ENCODE data around the gene SLC11A1.

SLC11A1 gene

GRCh38 chr2:218375212-218375611 lies 6.9 kb upstream of the SLC11A1 start:
- DNase-seq, result no peak
- Mint-ChIP-seq H3K4me3 (no peak overlapping the region), H3K4me1 (ENCODE audit: low read depth) (no peaks in the 10 kb centered on the region)

GRCh38 chr2:218378053-218378452 lies 4.0 kb upstream of the SLC11A1 start:
- no peaks in the 10 kb centered on the region for H3K4me1 Mint-ChIP-seq (ENCODE audit: low read depth)
- no peaks in the 10 kb centered on the region for H3K36me3 Mint-ChIP-seq (ENCODE audit: low read depth)
- no peak overlapping the region for H3K27ac Mint-ChIP-seq
- H3K9me3 Mint-ChIP-seq, result no peaks in the 10 kb centered on the region
- no peaks in the 10 kb centered on the region for H3K27me3 Mint-ChIP-seq
- DNase-seq, result no peak
- no peak overlapping the region for H3K4me3 Mint-ChIP-seq

More at GRCh38 chr2:218375212-218375611, 6.9 kb upstream of the SLC11A1 start:
- Mint-ChIP-seq H3K36me3 (ENCODE audit: low read depth) (no peaks in the 10 kb centered on the region), H3K9me3 (no peaks in the 10 kb centered on the region), H3K27ac (no peak overlapping the region), H3K27me3 (no peaks in the 10 kb centered on the region)

GRCh38 chr2:218382785-218383184 lies 712 bp downstream of the SLC11A1 start:
- Mint-ChIP-seq H3K27me3 (no peaks in the 10 kb centered on the region), H3K4me1 (ENCODE audit: low read depth) (peaks cover 4% of the 10 kb centered on the region), H3K4me3 (no peak overlapping the region), H3K27ac (no peak overlapping the region), H3K36me3 (ENCODE audit: low read depth) (no peaks in the 10 kb centered on the region), H3K9me3 (no peaks in the 10 kb centered on the region)
- no peak for DNase-seq

- Mint-ChIP-seq H3K27me3 (no peaks in the 10 kb centered on the region), H3K4me3 (no peak overlapping the region), H3K36me3 (ENCODE audit: low read depth) (no peaks in the 10 kb centered on the region), H3K4me1 (ENCODE audit: low read depth) (peaks cover 4% of the 10 kb centered on the region), H3K27ac (no peak overlapping the region), H3K9me3 (no peaks in the 10 kb centered on the region)
- DNase-seq, result no peak
Measured at GRCh38 chr2:218383892-218384519, 1.9 kb downstream of the SLC11A1 start.

- Mint-ChIP-seq H3K27me3 (no peaks in the 10 kb centered on the region), H3K4me3 (no peak overlapping the region), H3K36me3 (ENCODE audit: low read depth) (no peaks in the 10 kb centered on the region), H3K27ac (no peak overlapping the region), H3K4me1 (ENCODE audit: low read depth) (peaks cover 4% of the 10 kb centered on the region), H3K9me3 (no peaks in the 10 kb centered on the region)
- no peak for DNase-seq
Measured at GRCh38 chr2:218384975-218385374, 2.9 kb downstream of the SLC11A1 start.

- Mint-ChIP-seq H3K36me3 (ENCODE audit: low read depth) (no peaks in the 10 kb centered on the region), H3K9me3 (no peaks in the 10 kb centered on the region), H3K4me3 (no peak overlapping the region), H3K27me3 (no peaks in the 10 kb centered on the region), H3K27ac (no peak overlapping the region), H3K4me1 (ENCODE audit: low read depth) (peaks cover 4% of the 10 kb centered on the region)
- DNase-seq, result no peak
Measured at GRCh38 chr2:218386505-218387368, 4.7 kb downstream of the SLC11A1 start.

- no peak overlapping the region for H3K27ac Mint-ChIP-seq
- no peaks in the 10 kb centered on the region for H3K9me3 Mint-ChIP-seq
Measured at GRCh38 chr2:218387369-218388194, 5.5 kb downstream of the SLC11A1 start.

GRCh38 chr2:218389333-218390150 lies 7.5 kb downstream of the SLC11A1 start:
- H3K27ac Mint-ChIP-seq, result no peak overlapping the region
- H3K4me3 Mint-ChIP-seq, result no peak overlapping the region
- H3K4me1 Mint-ChIP-seq (ENCODE audit: low read depth), result peaks cover 12% of the 10 kb centered on the region
- no peaks in the 10 kb centered on the region for H3K27me3 Mint-ChIP-seq
- DNase-seq, result no peak
- H3K9me3 Mint-ChIP-seq, result no peaks in the 10 kb centered on the region
- H3K36me3 Mint-ChIP-seq (ENCODE audit: low read depth), result no peaks in the 10 kb centered on the region

More at GRCh38 chr2:218387369-218388194, 5.5 kb downstream of the SLC11A1 start:
- peak; percentile 51 for DNase-seq
- H3K4me3 Mint-ChIP-seq, result peak overlapping the region; percentile 20
- peaks cover 4% of the 10 kb centered on the region for H3K4me1 Mint-ChIP-seq (ENCODE audit: low read depth)
- no peaks in the 10 kb centered on the region for H3K36me3 Mint-ChIP-seq (ENCODE audit: low read depth)
- H3K27me3 Mint-ChIP-seq, result no peaks in the 10 kb centered on the region

GRCh38 chr2:218391202-218391601 lies 9.1 kb downstream of the SLC11A1 start:
- Mint-ChIP-seq H3K4me3 (no peak overlapping the region), H3K27ac (no peak overlapping the region), H3K36me3 (ENCODE audit: low read depth) (no peaks in the 10 kb centered on the region), H3K4me1 (ENCODE audit: low read depth) (peaks cover 24% of the 10 kb centered on the region), H3K27me3 (no peaks in the 10 kb centered on the region), H3K9me3 (no peaks in the 10 kb centered on the region)
- DNase-seq, result no peak

GRCh38 chr2:218392459-218392858 lies 10.4 kb downstream of the SLC11A1 start:
- Mint-ChIP-seq H3K4me1 (ENCODE audit: low read depth) (peaks cover 33% of the 10 kb centered on the region), H3K9me3 (no peaks in the 10 kb centered on the region), H3K27ac (no peak overlapping the region), H3K27me3 (peaks cover 11% of the 10 kb centered on the region), H3K36me3 (ENCODE audit: low read depth) (no peaks in the 10 kb centered on the region), H3K4me3 (no peak overlapping the region)
- no peak for DNase-seq

GRCh38 chr2:218392891-218393462 lies 10.9 kb downstream of the SLC11A1 start:
- H3K9me3 Mint-ChIP-seq, result no peaks in the 10 kb centered on the region
- H3K27me3 Mint-ChIP-seq, result peaks cover 16% of the 10 kb centered on the region
- H3K4me1 Mint-ChIP-seq (ENCODE audit: low read depth), result peaks cover 38% of the 10 kb centered on the region
- H3K4me3 Mint-ChIP-seq, result no peak overlapping the region
- H3K27ac Mint-ChIP-seq, result peak overlapping the region; percentile 59
- H3K36me3 Mint-ChIP-seq (ENCODE audit: low read depth), result no peaks in the 10 kb centered on the region
- no peak for DNase-seq

- DNase-seq, result no peak
- Mint-ChIP-seq H3K4me1 (ENCODE audit: low read depth) (peaks cover 43% of the 10 kb centered on the region), H3K27ac (peak overlapping the region; percentile 59), H3K36me3 (ENCODE audit: low read depth) (no peaks in the 10 kb centered on the region), H3K9me3 (no peaks in the 10 kb centered on the region), H3K4me3 (no peak overlapping the region), H3K27me3 (peaks cover 16% of the 10 kb centered on the region)
Measured at GRCh38 chr2:218393750-218394290, 11.7 kb downstream of the SLC11A1 start.

GRCh38 chr2:218394298-218395089 lies 12.4 kb downstream of the SLC11A1 start:
- peak overlapping the region; percentile 44 for H3K27ac Mint-ChIP-seq

More at GRCh38 chr2:218394298-218395089, 12.4 kb downstream of the SLC11A1 start:
- Mint-ChIP-seq H3K9me3 (no peaks in the 10 kb centered on the region), H3K4me1 (ENCODE audit: low read depth) (peaks cover 47% of the 10 kb centered on the region), H3K4me3 (no peak overlapping the region), H3K27me3 (peaks cover 16% of the 10 kb centered on the region), H3K36me3 (ENCODE audit: low read depth) (no peaks in the 10 kb centered on the region)
- peak; percentile 38 for DNase-seq
